ENCODE measurements around the gene PHF21B. TPM values are rescaled to one million over a fixed set of nuclear protein-coding genes. Genes with fewer than 3 reads are reported as not detected.

PHF21B gene
- total RNA-seq, 4 donors from 2014 or later = under 0.01 to 11.9 (median 2.9) TPM

- no peak for DNase-seq
- no peak overlapping the region for H3K4me3 ChIP-seq
- no peaks in the 10 kb centered on the region for H3K36me3 ChIP-seq
- no peaks in the 10 kb centered on the region for H3K27me3 ChIP-seq
- no peak overlapping the region for H3K27ac ChIP-seq
- TF ChIP-seq CTCF (IDR thresholded peaks at IDR 0.05) (no peak), POLR2A (IDR thresholded peaks at IDR 0.05) (no peak)
- intact Hi-C loops (cut with DNase I; ENCODE audit: low total_unique reads) = no loop called here
- H3K9me3 ChIP-seq = no peaks in the 10 kb centered on the region
- H3K4me1 ChIP-seq = peaks cover 0 to 7% of the 10 kb centered on the region in 2 donors
Measured at GRCh38 chr22:44930016-44930710, 79.6 kb downstream of the PHF21B start.

- no peak overlapping the region for H3K4me3 ChIP-seq
- H3K27me3 ChIP-seq = no peaks in the 10 kb centered on the region
- no peak overlapping the region for H3K27ac ChIP-seq
- intact Hi-C loops (cut with DNase I; ENCODE audit: low total_unique reads) = no loop called here
- peaks cover 0 to 7% of the 10 kb centered on the region in 2 donors for H3K4me1 ChIP-seq
- TF ChIP-seq CTCF (IDR thresholded peaks at IDR 0.05) = no peak
- TF ChIP-seq POLR2A (IDR thresholded peaks at IDR 0.05) = no peak
- H3K9me3 ChIP-seq = no peaks in the 10 kb centered on the region
- H3K36me3 ChIP-seq = no peaks in the 10 kb centered on the region
- no peak for DNase-seq
Measured at GRCh38 chr22:44929359-44930015, 80.3 kb downstream of the PHF21B start.

- DNase-seq = no peak
- Histone ChIP-seq H3K9me3 (no peaks in the 10 kb centered on the region), H3K36me3 (no peaks in the 10 kb centered on the region), H3K27ac (no peak overlapping the region), H3K27me3 (no peaks in the 10 kb centered on the region), H3K4me3 (no peak overlapping the region), H3K4me1 (peaks cover 0 to 7% of the 10 kb centered on the region in 2 donors)
- intact Hi-C loops (cut with DNase I; ENCODE audit: low total_unique reads) = no loop called here
- TF ChIP-seq POLR2A (IDR thresholded peaks at IDR 0.05) = no peak
- no peak for TF ChIP-seq CTCF (IDR thresholded peaks at IDR 0.05)
Measured at GRCh38 chr22:44928711-44929358, 81.0 kb downstream of the PHF21B start.

- TF ChIP-seq CTCF (IDR thresholded peaks at IDR 0.05) = no peak
- TF ChIP-seq POLR2A (IDR thresholded peaks at IDR 0.05) = no peak
- Histone ChIP-seq H3K27me3 (no peaks in the 10 kb centered on the region), H3K27ac (no peak overlapping the region), H3K4me3 (no peak overlapping the region), H3K36me3 (no peaks in the 10 kb centered on the region), H3K9me3 (no peaks in the 10 kb centered on the region), H3K4me1 (peaks cover 0 to 7% of the 10 kb centered on the region in 2 donors)
- intact Hi-C loops (cut with DNase I; ENCODE audit: low total_unique reads) = no loop called here
- DNase-seq = no peak
Measured at GRCh38 chr22:44928136-44928463, 81.7 kb downstream of the PHF21B start.

Data from uterus (tissue), 4 donors.